Measurements from ENCODE around the gene COL17A1. TPM values are rescaled to one million over a fixed set of nuclear protein-coding genes. Genes with fewer than 3 reads are reported as not detected.

Gene COL17A1
- total RNA-seq, 4 donors from 2014 or later: 36.0 to 181 (median 173) TPM

DNA sequence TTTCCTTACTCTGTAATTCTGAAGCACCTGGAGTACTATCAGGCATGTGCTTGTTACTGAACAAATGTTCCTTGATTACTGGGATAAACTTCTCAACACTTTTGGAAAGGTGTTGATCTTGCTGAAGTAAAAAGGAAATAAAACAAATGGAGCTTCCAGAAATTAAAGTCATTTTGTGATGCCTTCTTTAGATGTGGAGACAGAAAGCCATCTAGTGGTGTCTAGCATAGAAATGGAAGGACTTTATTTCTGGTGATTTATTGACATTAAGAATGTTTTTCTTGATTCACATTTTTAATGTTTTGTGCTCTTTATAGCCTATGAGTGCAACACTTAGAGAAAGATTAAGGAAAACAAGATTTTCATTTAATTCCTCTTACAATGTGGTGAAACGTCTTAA, 37.7 kb upstream of the COL17A1 start:
- DNase-seq: no peak
- no peaks in the 10 kb centered on the region for H3K9me3 ChIP-seq
- no peak overlapping the region for H3K27ac ChIP-seq
- WGBS, 2 donors (ENCODE audit: low coverage in 1 of 2): 77 to 82% methylated on average over 1 of the region's 1 CpG
- in situ Hi-C loops (cut with MboI; ENCODE audit: low pct_ligation_motif_present in 1 of 4, low pct_unique_long_range_greater_than_20kb in 1 of 4, low sequenced_read_pairs in 3 of 4): loop anchor here in 2 of 4 donors (10.0 kb wide), 2 partner anchors 209 to 229 kb away; partner anchors contain the start of gene STN1 (in 1 of the 2)
- no peak overlapping the region for H3K4me3 ChIP-seq
- H3K4me1 ChIP-seq: peaks cover 7 to 24% (median 11%) of the 10 kb centered on the region in 4 donors
- intact Hi-C loops (cut with DNase I; ENCODE audit: low total_unique reads): no loop called here
- no peaks in the 10 kb centered on the region for H3K36me3 ChIP-seq
- no peak for TF ChIP-seq EP300 (IDR thresholded peaks at IDR 0.05; ENCODE audit: low read depth)
- TF ChIP-seq, protein P1, sequence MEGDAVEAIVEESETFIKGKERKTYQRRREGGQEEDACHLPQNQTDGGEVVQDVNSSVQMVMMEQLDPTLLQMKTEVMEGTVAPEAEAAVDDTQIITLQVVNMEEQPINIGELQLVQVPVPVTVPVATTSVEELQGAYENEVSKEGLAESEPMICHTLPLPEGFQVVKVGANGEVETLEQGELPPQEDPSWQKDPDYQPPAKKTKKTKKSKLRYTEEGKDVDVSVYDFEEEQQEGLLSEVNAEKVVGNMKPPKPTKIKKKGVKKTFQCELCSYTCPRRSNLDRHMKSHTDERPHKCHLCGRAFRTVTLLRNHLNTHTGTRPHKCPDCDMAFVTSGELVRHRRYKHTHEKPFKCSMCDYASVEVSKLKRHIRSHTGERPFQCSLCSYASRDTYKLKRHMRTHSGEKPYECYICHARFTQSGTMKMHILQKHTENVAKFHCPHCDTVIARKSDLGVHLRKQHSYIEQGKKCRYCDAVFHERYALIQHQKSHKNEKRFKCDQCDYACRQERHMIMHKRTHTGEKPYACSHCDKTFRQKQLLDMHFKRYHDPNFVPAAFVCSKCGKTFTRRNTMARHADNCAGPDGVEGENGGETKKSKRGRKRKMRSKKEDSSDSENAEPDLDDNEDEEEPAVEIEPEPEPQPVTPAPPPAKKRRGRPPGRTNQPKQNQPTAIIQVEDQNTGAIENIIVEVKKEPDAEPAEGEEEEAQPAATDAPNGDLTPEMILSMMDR (IDR thresholded peaks at IDR 0.05): peak in 3 of 5 experiments; percentile 13 to 20 (median 13)
- TF ChIP-seq POLR2AphosphoS5 (IDR thresholded peaks at IDR 0.05): no peak
- H3K27me3 ChIP-seq: no peaks in the 10 kb centered on the region

GRCh38 chr10:104122225-104123107, 36.8 kb upstream of the COL17A1 start:
- DNase-seq: no peak
- in situ Hi-C loops (cut with MboI; ENCODE audit: low pct_ligation_motif_present in 1 of 4, low pct_unique_long_range_greater_than_20kb in 1 of 4, low sequenced_read_pairs in 3 of 4) (loop anchor here in 2 of 4 donors (10.0 kb wide), 2 partner anchors 208 to 228 kb away; partner anchors contain the start of gene STN1 (in 1 of the 2)), intact Hi-C loops (cut with DNase I; ENCODE audit: low total_unique reads) (no loop called here)
- peaks cover 7 to 33% (median 11%) of the 10 kb centered on the region in 4 donors for H3K4me1 ChIP-seq
- H3K9me3 ChIP-seq: no peaks in the 10 kb centered on the region
- TF ChIP-seq POLR2A (IDR thresholded peaks at IDR 0.05): no peak
- TF ChIP-seq EP300 (IDR thresholded peaks at IDR 0.05; ENCODE audit: low read depth): no peak
- TF ChIP-seq, protein P1 (IDR thresholded peaks at IDR 0.05): no peak
- peak overlapping the region; percentile 63 to 77 (median 66) for H3K4me3 ChIP-seq
- peak overlapping the region; percentile 98 to 100 (median 98) for H3K27ac ChIP-seq
- no peaks in the 10 kb centered on the region for H3K27me3 ChIP-seq
- 16 to 30% methylated on average over 12 to 23 of the region's 23 CpGs for WGBS, 2 donors (ENCODE audit: low coverage in 1 of 2)
- no peaks in the 10 kb centered on the region for H3K36me3 ChIP-seq

GRCh38 chr10:104121485-104122224, 36.0 kb upstream of the COL17A1 start, which contains the start of gene SFR1:
TSS of gene SFR1 (plus strand) at chr10:104122171. CDS start at chr10:104122184, 13 bp downstream.
- peak; percentile 99 for DNase-seq
- H3K4me1 ChIP-seq: peaks cover 7 to 34% (median 11%) of the 10 kb centered on the region in 4 donors
- 1% methylated on average over 57 of the region's 67 CpGs; no CpG with 5 or more reads in 1 of the 2 donors for WGBS, 2 donors (ENCODE audit: low coverage in 1 of 2)
- peak within 1 kb of the TSS; percentile 63 to 77 (median 66) for H3K4me3 ChIP-seq
- no peaks in the 10 kb centered on the region for H3K36me3 ChIP-seq
- H3K27ac ChIP-seq: peak within 1 kb of the TSS; percentile 98 to 100 (median 98)
- in situ Hi-C loops (cut with MboI; ENCODE audit: low pct_ligation_motif_present in 1 of 4, low pct_unique_long_range_greater_than_20kb in 1 of 4, low sequenced_read_pairs in 3 of 4): loop anchor here in 2 of 4 donors (10.0 kb wide), 2 partner anchors 207 to 227 kb away; partner anchors contain the start of gene STN1 (in 1 of the 2)
- no peaks in the 10 kb centered on the region for H3K27me3 ChIP-seq
- H3K9me3 ChIP-seq: no peaks in the 10 kb centered on the region
- TF ChIP-seq POLR2A (IDR thresholded peaks at IDR 0.05) (peak; percentile 89), POLR2AphosphoS5 (IDR thresholded peaks at IDR 0.05) (peak; percentile 84 to 95 (median 92)), EP300 (IDR thresholded peaks at IDR 0.05; ENCODE audit: low read depth) (no peak)
- TF ChIP-seq, protein P1 (IDR thresholded peaks at IDR 0.05): peak; percentile 47 to 81 (median 66)
- intact Hi-C loops (cut with DNase I; ENCODE audit: low total_unique reads): no loop called here

Data from transverse colon (tissue), 4 donors.